ENCODE results near the gene GPX1. TPM values are rescaled to one million over a fixed set of nuclear protein-coding genes. Genes with fewer than 3 reads are reported as not detected.
A peak's percentile ranks its signal among the peaks of the same experiment; 100 is the strongest.
"Not testable (repeated sequence)": the region's sequence is repeated elsewhere in the genome, so short reads cannot be mapped to it uniquely, and the experiment has no call there.

The GPX1 gene
- total RNA-seq (100 to 1,000 TPM; 252 to 415 (median 300) TPM), polyA plus RNA-seq (100 to 1,000 TPM; 360 to 652 (median 488) TPM)
- long read RNA-seq, donor 1, transcript GPX1-201 (1 exons, 1,135 nt): minor isoform, 113 of 394 reads
- long read RNA-seq, donor 1, transcript GPX1-202 (2 exons, 1,151 nt): major isoform, 278 of 394 reads
- long read RNA-seq, donor 1, partial matches to known transcripts: 0 of 394 reads
- long read RNA-seq, donor 1, other reads (novel, unspliced or antisense): 0 of 394 reads
- long read RNA-seq, donor 2, transcript GPX1-202 (2 exons, 1,151 nt): major isoform, 168 of 259 reads
- long read RNA-seq, donor 2, transcript GPX1-201 (1 exons, 1,135 nt): minor isoform, 90 of 259 reads
- long read RNA-seq, donor 2, partial matches to known transcripts: 0 of 259 reads
- long read RNA-seq, donor 2, other reads (novel, unspliced or antisense): 0 of 259 reads

DNA sequence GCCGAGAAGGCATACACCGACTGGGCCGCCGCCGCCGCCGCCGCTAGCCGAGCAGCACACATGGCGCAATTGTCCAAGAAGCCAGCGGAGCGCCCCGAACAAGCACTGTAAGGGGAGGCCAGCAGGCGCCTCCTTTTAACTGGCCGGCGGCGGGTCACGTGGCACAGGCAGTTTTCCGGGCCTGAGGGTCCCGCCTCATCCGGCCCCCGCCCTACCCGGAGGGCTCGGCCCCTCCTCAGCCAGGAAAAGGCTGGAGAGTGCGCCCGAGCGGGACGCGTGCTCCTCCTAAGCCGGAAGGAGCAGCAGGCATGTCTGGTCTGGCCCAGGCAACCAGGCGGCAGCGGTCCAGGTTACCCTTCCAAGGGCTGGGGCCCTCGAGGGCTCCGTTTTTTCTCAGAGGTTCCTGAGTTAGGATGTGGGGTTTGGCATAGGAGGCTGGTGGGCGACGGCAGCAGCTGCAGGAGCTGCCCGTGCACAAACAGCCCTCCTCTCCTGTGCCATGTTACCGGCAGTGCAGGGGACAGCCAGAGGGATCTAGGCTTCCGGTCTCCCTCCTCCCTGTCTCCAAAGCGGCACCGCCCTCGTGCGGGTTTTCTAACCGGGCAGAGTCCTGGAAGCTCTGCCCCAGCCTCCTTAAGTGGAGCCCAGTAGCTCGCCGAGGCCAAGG is at the start of gene GPX1:
TSS of gene GPX1 (minus strand) at position 137 of the 667 bp plus-strand sequence. CDS start at position 62, 75 bp downstream.
- no peaks in the 10 kb centered on the region for H3K27me3 ChIP-seq (replicated peaks in 1 of 7)
- peaks cover 6 to 74% (median 45%) of the 10 kb centered on the region in 6 donors for H3K36me3 ChIP-seq
- intact Hi-C loops (cut with DNase I; ENCODE audit: low total_unique reads): no loop called here

DNA sequence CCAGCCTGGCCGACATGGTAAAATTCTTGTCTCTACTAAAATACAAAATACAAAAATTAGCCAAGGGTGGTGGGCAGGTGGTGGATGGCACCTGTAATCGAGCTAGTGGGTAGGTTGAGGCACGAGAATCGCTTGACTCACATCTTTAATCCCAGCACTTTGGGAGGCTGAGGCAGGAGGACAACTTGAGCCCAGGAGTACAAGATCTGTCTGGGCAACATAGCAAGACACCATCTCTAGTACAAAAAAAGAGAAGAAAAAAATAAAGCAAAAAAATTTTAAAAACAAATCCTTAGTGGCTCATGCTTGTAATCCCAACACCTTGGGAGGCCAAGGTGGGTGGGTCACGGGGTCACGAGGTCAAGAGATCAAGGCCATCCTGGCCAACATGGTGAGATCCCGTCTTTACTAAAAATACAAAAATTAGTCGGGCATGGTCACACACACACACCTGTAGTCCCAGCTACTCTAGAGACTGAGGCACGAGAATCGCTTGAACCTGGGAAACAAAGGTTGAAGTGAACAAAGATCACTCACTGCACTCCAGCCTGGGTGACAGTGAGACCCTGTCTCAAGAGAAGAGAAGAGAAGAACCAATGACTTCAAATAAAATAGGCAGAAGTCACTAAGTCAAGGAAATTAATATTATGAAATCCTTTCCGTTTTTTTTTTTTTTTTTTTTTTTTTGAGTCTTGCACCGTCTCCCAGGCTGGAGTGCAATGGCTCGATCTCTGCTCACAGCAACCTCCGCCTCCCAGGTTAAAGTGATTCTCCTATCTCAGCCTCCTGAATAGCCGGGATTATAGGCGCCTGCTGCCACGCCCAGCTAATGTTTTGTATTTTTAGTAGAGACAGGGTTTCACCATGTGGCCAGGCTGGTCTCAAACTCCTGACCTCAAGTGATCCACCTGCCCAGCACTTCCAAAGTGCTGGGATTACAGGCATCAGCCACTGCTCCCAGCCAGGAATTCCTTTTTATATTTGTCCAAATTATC is 48.7 kb upstream of the GPX1 start:
- H3K4me1 ChIP-seq: peaks cover 54 to 91% (median 78%) of the 10 kb centered on the region in 6 donors
- H3K9me3 ChIP-seq: no peaks in the 10 kb centered on the region
- H3K27me3 ChIP-seq (replicated peaks in 1 of 7): no peaks in the 10 kb centered on the region
- TF ChIP-seq POLR2AphosphoS5 (IDR thresholded peaks at IDR 0.05) (no peak), POLR2A (IDR thresholded peaks at IDR 0.05) (no peak)
- TF ChIP-seq, protein P1, sequence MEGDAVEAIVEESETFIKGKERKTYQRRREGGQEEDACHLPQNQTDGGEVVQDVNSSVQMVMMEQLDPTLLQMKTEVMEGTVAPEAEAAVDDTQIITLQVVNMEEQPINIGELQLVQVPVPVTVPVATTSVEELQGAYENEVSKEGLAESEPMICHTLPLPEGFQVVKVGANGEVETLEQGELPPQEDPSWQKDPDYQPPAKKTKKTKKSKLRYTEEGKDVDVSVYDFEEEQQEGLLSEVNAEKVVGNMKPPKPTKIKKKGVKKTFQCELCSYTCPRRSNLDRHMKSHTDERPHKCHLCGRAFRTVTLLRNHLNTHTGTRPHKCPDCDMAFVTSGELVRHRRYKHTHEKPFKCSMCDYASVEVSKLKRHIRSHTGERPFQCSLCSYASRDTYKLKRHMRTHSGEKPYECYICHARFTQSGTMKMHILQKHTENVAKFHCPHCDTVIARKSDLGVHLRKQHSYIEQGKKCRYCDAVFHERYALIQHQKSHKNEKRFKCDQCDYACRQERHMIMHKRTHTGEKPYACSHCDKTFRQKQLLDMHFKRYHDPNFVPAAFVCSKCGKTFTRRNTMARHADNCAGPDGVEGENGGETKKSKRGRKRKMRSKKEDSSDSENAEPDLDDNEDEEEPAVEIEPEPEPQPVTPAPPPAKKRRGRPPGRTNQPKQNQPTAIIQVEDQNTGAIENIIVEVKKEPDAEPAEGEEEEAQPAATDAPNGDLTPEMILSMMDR (IDR thresholded peaks at IDR 0.05 in 8 of 11, conservative IDR thresholded peaks at IDR 0.05 in 3 of 11): no peak
- intact Hi-C loops (cut with DNase I; ENCODE audit: low total_unique reads): no loop called here
- no peak overlapping the region for H3K4me3 ChIP-seq
- peak; percentile 51 for DNase-seq
- peak overlapping the region in 7 of 8 donors; percentile 15 to 100 (median 60) for H3K27ac ChIP-seq
- WGBS, 5 donors: 48 to 66% (median 51%) methylated on average over 17 of the region's 17 CpGs
- H3K36me3 ChIP-seq: peaks cover 0 to 31% (median 11%) of the 10 kb centered on the region in 6 donors

More for the DNA sequence above, at the start of gene GPX1:
- TF ChIP-seq, protein P1 (IDR thresholded peaks at IDR 0.05 in 8 of 11, conservative IDR thresholded peaks at IDR 0.05 in 3 of 11): peak in 2 of 11 experiments; percentile 16 to 17
- TF ChIP-seq POLR2A (IDR thresholded peaks at IDR 0.05) (peak; percentile 67 to 90 (median 89)), POLR2AphosphoS5 (IDR thresholded peaks at IDR 0.05) (peak; percentile 97 to 98 (median 98))
- peak within 1 kb of the TSS; percentile 75 to 96 (median 92) for H3K27ac ChIP-seq
- H3K4me3 ChIP-seq: peak within 1 kb of the TSS; percentile 56 to 91 (median 80)
- DNase-seq: peak; percentile 97
- H3K4me1 ChIP-seq: peaks cover 18 to 74% (median 46%) of the 10 kb centered on the region in 6 donors
- WGBS, 5 donors: 2 to 7% (median 2%) methylated on average over 21 to 46 of the region's 46 CpGs
- H3K9me3 ChIP-seq: no peaks in the 10 kb centered on the region

DNA sequence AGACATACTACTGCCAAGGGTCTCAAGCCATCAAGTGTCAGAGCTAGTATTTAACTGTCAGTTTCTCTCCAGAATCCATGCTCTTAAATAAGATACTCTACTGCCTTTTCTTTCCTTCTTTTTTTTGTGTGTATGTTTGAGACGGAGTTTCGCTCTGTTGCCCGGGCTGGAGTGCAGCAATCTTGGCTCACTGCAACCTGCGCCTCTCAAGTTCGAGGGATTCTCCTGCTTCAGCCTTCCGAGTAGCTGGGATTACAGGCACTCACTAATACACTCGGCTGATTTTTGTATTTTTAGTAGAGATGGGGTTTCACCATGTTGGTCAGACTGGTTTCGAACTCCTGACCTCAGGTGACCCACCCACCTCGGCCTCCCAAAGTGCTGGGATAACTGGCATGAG is 47.4 kb upstream of the GPX1 start:
- peak; percentile 9 for DNase-seq
- H3K4me3 ChIP-seq; H3K27me3 ChIP-seq (replicated peaks in 1 of 7); H3K9me3 ChIP-seq; intact Hi-C loops (cut with DNase I; ENCODE audit: low total_unique reads): not testable (repeated sequence)
- H3K27ac ChIP-seq: peak overlapping the region in 5 of 8 donors; percentile 4 to 100 (median 66)
- 57 to 79% (median 77%) methylated on average over 9 of the region's 9 CpGs for WGBS, 5 donors
- peaks cover 60 to 99% (median 90%) of the 10 kb centered on the region in 6 donors for H3K4me1 ChIP-seq
- H3K36me3 ChIP-seq: peaks cover 0 to 40% (median 12%) of the 10 kb centered on the region in 6 donors

DNA sequence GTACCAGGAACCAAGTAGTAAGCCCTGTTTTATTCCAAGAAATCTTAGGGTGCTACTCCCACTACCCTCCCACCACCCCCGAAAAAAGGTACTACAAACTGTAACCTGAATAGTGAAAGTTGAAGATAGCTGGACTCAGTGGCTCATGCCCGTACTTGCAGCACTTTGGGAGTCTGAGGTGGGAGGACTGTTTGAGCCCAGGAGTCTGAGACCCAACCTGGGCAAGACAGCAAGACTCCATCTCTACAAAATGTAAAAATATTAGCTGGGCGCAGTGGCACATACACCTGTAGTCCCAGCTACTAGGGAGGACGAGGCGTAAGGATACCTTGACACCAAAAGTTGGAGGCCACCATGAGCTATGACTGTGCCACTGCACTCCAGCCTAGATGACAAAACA is 45.7 kb upstream of the GPX1 start:
- H3K27me3 ChIP-seq (replicated peaks in 1 of 7): no peaks in the 10 kb centered on the region
- WGBS, 5 donors: 77 to 96% (median 95%) methylated on average over 5 of the region's 5 CpGs
- intact Hi-C loops (cut with DNase I; ENCODE audit: low total_unique reads): no loop called here
- H3K9me3 ChIP-seq: no peaks in the 10 kb centered on the region
- H3K36me3 ChIP-seq: peaks cover 0 to 40% (median 12%) of the 10 kb centered on the region in 6 donors
- DNase-seq: peak; percentile 10
- no peak overlapping the region for H3K4me3 ChIP-seq
- H3K4me1 ChIP-seq: peaks cover 57 to 99% (median 89%) of the 10 kb centered on the region in 6 donors
- TF ChIP-seq POLR2A (IDR thresholded peaks at IDR 0.05) (no peak), POLR2AphosphoS5 (IDR thresholded peaks at IDR 0.05) (no peak)
- TF ChIP-seq, protein P1 (IDR thresholded peaks at IDR 0.05 in 8 of 11, conservative IDR thresholded peaks at IDR 0.05 in 3 of 11): no peak
- no peak overlapping the region for H3K27ac ChIP-seq

Data from spleen (tissue), 13 donors.